Hepatocyte (in vitro differentiated cells): ENCODE data around the gene SUGCT. TPM values are rescaled to one million over a fixed set of nuclear protein-coding genes. Genes with fewer than 3 reads are reported as not detected.

Source experiments
- DNase-seq: peaks from one replicate; pipeline ENCODE4 v3.0.0-alpha.2; 2016; ENCODE audit warnings: low spot score
- H2AFZ ChIP-seq: fragments of 200-600 bp; sonication (generic); 2 replicates; pipeline ENCODE4 v1.6.0; 2016; ENCODE audit warnings: antibody characterized with exemption, mild to moderate bottlenecking
- H3K27ac ChIP-seq: fragments of 200-600 bp; sonication (generic); 2 replicates; pipeline ENCODE4 v1.5.1; 2016; ENCODE audit warnings: mild to moderate bottlenecking
- H3K27me3 ChIP-seq: fragments of 200-600 bp; sonication (generic); 2 replicates; pipeline ENCODE4 v1.6.1; 2016
- H3K36me3 ChIP-seq: fragments of 200-600 bp; sonication (generic); replicated peaks from 2 replicates; pipeline ENCODE4 v1.5.1; 2016; ENCODE audit warnings: low read depth; ENCODE audit not compliant: insufficient read depth
- H3K4me1 ChIP-seq: fragments of 200-600 bp; sonication (generic); 2 replicates; pipeline ENCODE4 v1.5.1; 2016; ENCODE audit warnings: mild to moderate bottlenecking, moderate library complexity; ENCODE audit not compliant: insufficient read depth
- H3K4me2 ChIP-seq: fragments of 200-600 bp; sonication (generic); 2 replicates; pipeline ENCODE4 v1.6.0; 2016
- H3K4me3 ChIP-seq: fragments of 200-600 bp; sonication (generic); 2 replicates; pipeline ENCODE4 v1.5.1; 2016; ENCODE audit warnings: mild to moderate bottlenecking
- H3K79me2 ChIP-seq: fragments of 200-600 bp; sonication (generic); 2 replicates; pipeline ENCODE4 v1.6.0; 2017; ENCODE audit warnings: mild to moderate bottlenecking
- H3K9me2 ChIP-seq: fragments of 200-600 bp; sonication (generic); replicated peaks from 2 replicates; pipeline ENCODE4 v1.6.0; 2017; ENCODE audit warnings: mild to moderate bottlenecking; ENCODE audit not compliant: insufficient read depth
- H3K9me3 ChIP-seq: fragments of 200-600 bp; sonication (generic); 2 replicates; pipeline ENCODE4 v1.5.1; 2016; ENCODE audit warnings: low read depth, mild to moderate bottlenecking
- H4K20me1 ChIP-seq: fragments of 200-600 bp; sonication (generic); 2 replicates; pipeline ENCODE4 v1.6.0; 2016; ENCODE audit warnings: mild to moderate bottlenecking; ENCODE audit not compliant: insufficient read depth, poor library complexity, severe bottlenecking
- CTCF ChIP-seq: fragments of 200-600 bp; sonication (generic); IDR thresholded peaks from 2 replicates; pipeline ENCODE4 v1.5.1; 2016; ENCODE audit warnings: antibody characterized with exemption, mild to moderate bottlenecking; ENCODE audit not compliant: poor library complexity
- EZH2 ChIP-seq: fragments of 200-600 bp; sonication (generic); IDR thresholded peaks from 2 replicates; pipeline ENCODE4 v1.6.1; 2016; ENCODE audit warnings: antibody characterized with exemption, mild to moderate bottlenecking, borderline replicate concordance
- EZH2phosphoT487 ChIP-seq: fragments of 200-600 bp; sonication (generic); IDR thresholded peaks from one replicate; pipeline ENCODE4 v1.6.1; 2018; ENCODE audit warnings: antibody characterized with exemption, mild to moderate bottlenecking, low read depth, moderate library complexity; ENCODE audit not compliant: unreplicated experiment, severe bottlenecking
- WGBS: methylation state at CpG from one replicate; pipeline ENCODE4 v1.1.6; 2016; ENCODE audit warnings: low lambda C conversion rate; ENCODE audit errors: missing lambda C conversion rate; 5-methylcytosine and 5-hydroxymethylcytosine counted together
- polyA plus RNA-seq: library from polyadenylated mRNA; unstranded; fragments of >200 nt; fragmentation: Nextera tagmentation; extraction: Ambion mirVana; gene quantifications from 2 replicates; pipeline ENCODE4 v1.2.1, GENCODE V29; 2016
- total RNA-seq: library from RNA; depleted of rRNA; stranded (reverse); fragments of >200 nt; gene quantifications from 2 replicates; pipeline ENCODE4 v1.2.3, GENCODE V29; 2014

Gene SUGCT
- total and polyA plus RNA-seq, 2 experiments from 2014 or later = 5.1 to 12.0 TPM

DNA sequence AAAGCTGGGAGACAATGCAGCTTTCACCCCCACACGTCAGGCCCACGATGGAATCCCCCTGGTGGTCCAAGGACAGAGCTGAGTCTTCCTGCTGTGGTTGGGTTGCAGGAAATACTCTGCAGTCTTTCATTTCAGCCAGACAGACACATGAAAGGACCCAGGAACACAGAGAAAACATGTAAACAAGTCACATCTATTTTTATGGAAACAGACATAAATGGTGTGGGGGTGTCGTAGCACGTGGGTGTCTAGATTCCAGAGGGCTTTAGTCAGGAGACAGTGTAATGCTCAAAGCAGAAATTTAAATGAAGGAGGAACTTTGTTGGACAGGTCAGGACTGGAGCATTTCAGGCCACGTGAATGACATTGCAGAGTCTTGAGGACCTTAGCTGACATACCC is 444.6 kb downstream of the SUGCT start:
- no peaks in the 10 kb centered on the region for H3K36me3 ChIP-seq
- H3K4me1 ChIP-seq = no peaks in the 10 kb centered on the region
- 64% methylated on average over 5 of the region's 5 CpGs for whole genome bisulfite sequencing
- no peak overlapping the region for H3K4me2 ChIP-seq
- no peak for DNase-seq
- H4K20me1 ChIP-seq = no peaks in the 10 kb centered on the region
- no peaks in the 10 kb centered on the region for H3K79me2 ChIP-seq
- no peak overlapping the region for H3K27ac ChIP-seq
- H3K4me3 ChIP-seq = no peak overlapping the region
- no peak overlapping the region for H2AFZ ChIP-seq
- TF ChIP-seq EZH2 (no peak), EZH2phosphoT487 (no peak), CTCF (no peak)
- no peaks in the 10 kb centered on the region for H3K27me3 ChIP-seq
- H3K9me2 ChIP-seq = no peaks in the 10 kb centered on the region
- H3K9me3 ChIP-seq = no peaks in the 10 kb centered on the region

DNA sequence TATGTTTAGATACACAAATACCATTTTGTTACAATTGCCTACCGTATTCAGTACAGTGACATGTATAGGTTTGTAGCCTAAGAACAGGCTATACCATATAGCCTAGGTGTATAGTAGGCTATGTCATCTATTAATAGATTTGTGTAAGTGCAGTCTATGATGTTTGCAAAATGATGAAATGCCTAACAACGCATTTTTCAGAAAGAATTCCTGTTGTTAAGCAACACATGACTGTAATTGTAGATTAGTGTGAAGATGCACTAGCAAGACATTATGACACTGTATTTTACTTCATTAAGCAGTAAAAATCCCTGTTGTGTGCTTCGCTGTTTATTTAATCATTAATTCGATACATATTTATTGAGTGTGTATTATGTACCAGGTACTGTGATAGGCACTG is 446.0 kb downstream of the SUGCT start:
- H3K4me2 ChIP-seq = no peak overlapping the region
- H3K79me2 ChIP-seq = no peaks in the 10 kb centered on the region
- no peaks in the 10 kb centered on the region for H3K27me3 ChIP-seq
- H3K4me3 ChIP-seq = no peak overlapping the region
- WGBS = 96% methylated on average over 4 of the region's 4 CpGs
- H3K27ac ChIP-seq = no peak overlapping the region
- no peak for DNase-seq
- no peaks in the 10 kb centered on the region for H3K9me3 ChIP-seq
- H2AFZ ChIP-seq = no peak overlapping the region
- H4K20me1 ChIP-seq = no peaks in the 10 kb centered on the region
- H3K9me2 ChIP-seq = no peaks in the 10 kb centered on the region
- no peak for TF ChIP-seq EZH2
- no peak for TF ChIP-seq CTCF
- TF ChIP-seq EZH2phosphoT487 = no peak
- H3K4me1 ChIP-seq = no peaks in the 10 kb centered on the region
- H3K36me3 ChIP-seq = no peaks in the 10 kb centered on the region

GRCh38 chr7:40582539-40582938 is 447.7 kb downstream of the SUGCT start:
- TF ChIP-seq CTCF (no peak), EZH2 (no peak), EZH2phosphoT487 (no peak)
- Histone ChIP-seq H3K36me3 (no peaks in the 10 kb centered on the region), H3K27ac (no peak overlapping the region), H3K4me2 (no peak overlapping the region), H3K79me2 (no peaks in the 10 kb centered on the region), H3K4me3 (no peak overlapping the region), H3K27me3 (no peaks in the 10 kb centered on the region), H4K20me1 (no peaks in the 10 kb centered on the region), H3K4me1 (no peaks in the 10 kb centered on the region), H3K9me2 (no peaks in the 10 kb centered on the region), H2AFZ (no peak overlapping the region), H3K9me3 (no peaks in the 10 kb centered on the region)
- DNase-seq = no peak
- WGBS = over 99% methylated on average over 5 of the region's 5 CpGs
